Endothelial cell of umbilical vein (primary cell): ENCODE data around the gene DOCK1. TPM values are rescaled to one million over a fixed set of nuclear protein-coding genes. Genes with fewer than 3 reads are reported as not detected.

Experiments
- BruUV-seq: library from RNA; stranded (reverse); fragments of 400-500 nt; replicated peaks from 2 replicates; lab custom pipeline; 2021; lab: Mats Ljungman, UMichigan
- CTCF ChIA-PET: fragments of 300-600, 350-600 bp; sonication (Branson Sonifier 250); formaldehyde crosslinking; loops from one replicate; lab custom pipeline; 2021; ENCODE audit warnings: antibody characterized with exemption, inconsistent platforms; lab: Charles Lee
- POLR2A ChIA-PET: fragments of 300-600, 350-600 bp; sonication (Branson Sonifier 250); formaldehyde crosslinking; loops from one replicate; lab custom pipeline; 2021; ENCODE audit warnings: antibody characterized with exemption, inconsistent platforms; lab: Charles Lee
- DNase-seq: peaks from one replicate; pipeline ENCODE4 v3.0.0-alpha.2; 2011; ENCODE audit warnings: low read depth, low spot score
- FAIRE-seq: peaks from 2 replicates; lab custom pipeline; 2011; peaks lifted over from hg19 to GRCh38; lab: Jason Lieb, UNC
- H2AFZ ChIP-seq: 2 replicates; pipeline ENCODE4 v1.6.0; 2012; ENCODE audit warnings: low read depth, low read length, control low read depth, inconsistent platforms
- H3K27ac ChIP-seq: 2 replicates; pipeline ENCODE4 v1.5.1; 2011; ENCODE audit warnings: low read depth, mild to moderate bottlenecking, control low read depth, low read length, moderate library complexity; ENCODE audit not compliant: insufficient read depth
- H3K27me3 ChIP-seq, 2 experiments: 2 replicates each; pipeline versions ENCODE4 v1.6.0 to v1.6.1; 2011; ENCODE audit warnings: low read length in 2 of 2, mixed read lengths in 1 of 2; ENCODE audit not compliant: control insufficient read depth in 2 of 2, insufficient read depth in 2 of 2
- H3K36me3 ChIP-seq, 2 experiments: 2 replicates in 1 of 2; 3 replicates in 1 of 2; pipeline ENCODE4 v1.5.1; 2011; ENCODE audit warnings: low read length in 2 of 2, mild to moderate bottlenecking in 1 of 2, moderate library complexity in 1 of 2; ENCODE audit not compliant: control insufficient read depth in 2 of 2, insufficient read depth in 2 of 2; ENCODE audit errors: extremely low read depth in 1 of 2
- H3K4me1 ChIP-seq: 3 replicates; pipeline ENCODE4 v1.5.1; 2011; ENCODE audit warnings: mild to moderate bottlenecking, low read length; ENCODE audit not compliant: control insufficient read depth, insufficient read depth; ENCODE audit errors: extremely low read depth
- H3K4me2 ChIP-seq: 2 replicates; pipeline ENCODE4 v1.6.1; 2011; ENCODE audit warnings: low read length, control low read depth, mixed read lengths; ENCODE audit not compliant: insufficient read depth
- H3K4me3 ChIP-seq, 3 experiments: fragments of 200-600 bp in 1 of 3; sonication (generic), shearing (Covaris generic) in 1 of 3; replicated peaks in 1 of 3; 2 replicates each; pipeline ENCODE4 v1.5.1; 2011 to 2016; ENCODE audit warnings: control low read depth in 3 of 3, low read length in 3 of 3, mild to moderate bottlenecking in 2 of 3, inconsistent platforms in 1 of 3, low read depth in 1 of 3, moderate library complexity in 1 of 3; ENCODE audit not compliant: insufficient read depth in 1 of 3
- H3K79me2 ChIP-seq: 2 replicates; pipeline ENCODE4 v1.6.0; 2012; ENCODE audit warnings: low read length, inconsistent platforms; ENCODE audit not compliant: control insufficient read depth, insufficient read depth
- H3K9ac ChIP-seq: replicated peaks from 2 replicates; pipeline ENCODE3; 2011; ENCODE audit warnings: low read length, control low read depth; ENCODE audit not compliant: insufficient read depth; ENCODE audit errors: extremely low read depth
- H3K9me1 ChIP-seq: replicated peaks from 3 replicates; pipeline ENCODE4 v1.6.0; 2011; ENCODE audit warnings: mild to moderate bottlenecking, low read length; ENCODE audit not compliant: control insufficient read depth, insufficient read depth; ENCODE audit errors: extremely low read depth
- H3K9me3 ChIP-seq: replicated peaks from 2 replicates; pipeline ENCODE4 v1.5.1; 2012; ENCODE audit warnings: low read length, inconsistent platforms; ENCODE audit not compliant: control insufficient read depth, insufficient read depth
- H4K20me1 ChIP-seq: replicated peaks from 2 replicates; pipeline ENCODE3; 2011; ENCODE audit warnings: mild to moderate bottlenecking, low read length; ENCODE audit not compliant: control insufficient read depth, insufficient read depth; ENCODE audit errors: extremely low read depth
- CTCF ChIP-seq, 2 donors: IDR thresholded peaks; 1 replicate in 1 of 2; 2 replicates in 1 of 2; pipeline ENCODE4 v1.5.1; 2011; ENCODE audit warnings: low read length in 2 of 2, mild to moderate bottlenecking in 2 of 2, moderate library complexity in 2 of 2, control low read depth in 1 of 2, inconsistent platforms in 1 of 2, low read depth in 1 of 2; ENCODE audit not compliant: insufficient read depth in 1 of 2; ENCODE audit errors: extremely low read depth in 1 of 2
- EZH2 ChIP-seq: IDR thresholded peaks from 2 replicates; pipeline ENCODE4 v1.6.1; 2012; ENCODE audit warnings: borderline replicate concordance, low read depth, mild to moderate bottlenecking, moderate library complexity, low read length, inconsistent platforms; ENCODE audit not compliant: severe bottlenecking
- FOS ChIP-seq: IDR thresholded peaks from 2 replicates; pipeline ENCODE4 v1.6.1; 2011; ENCODE audit warnings: mild to moderate bottlenecking, low read length, moderate library complexity, borderline replicate concordance; ENCODE audit not compliant: insufficient read depth
- GATA2 ChIP-seq: IDR thresholded peaks from 2 replicates; pipeline ENCODE4 v1.7.0; 2011; ENCODE audit warnings: low read depth, mild to moderate bottlenecking, moderate library complexity, mixed read lengths, low read length; ENCODE audit not compliant: insufficient read length, insufficient read depth
- JUN ChIP-seq: IDR thresholded peaks from 2 replicates; pipeline ENCODE4 v1.6.1; 2011; ENCODE audit warnings: borderline replicate concordance, low read depth; ENCODE audit not compliant: insufficient read length, insufficient read depth
- MAX ChIP-seq: IDR thresholded peaks from 2 replicates; pipeline ENCODE4 v1.6.1; 2011; ENCODE audit not compliant: insufficient read depth, insufficient read length
- MYC ChIP-seq: IDR thresholded peaks from one replicate; pipeline ENCODE4 v1.6.1; 2011; ENCODE audit warnings: mild to moderate bottlenecking, low read depth, low read length
- POLR2A ChIP-seq: IDR thresholded peaks from 2 replicates; pipeline ENCODE4 v1.6.1; 2012; ENCODE audit warnings: low read depth, mild to moderate bottlenecking, control low read depth, low read length
- POLR2AphosphoS5 ChIP-seq: IDR thresholded peaks from 2 replicates; pipeline ENCODE4 v1.6.1; 2012; ENCODE audit warnings: low read depth, mild to moderate bottlenecking, control low read depth, low read length, moderate library complexity; ENCODE audit not compliant: insufficient read depth
- dilution Hi-C: fragments of 300-500 bp; cut with MboI; formaldehyde crosslinking; loops from one replicate; pipeline ENCODE4 v1.15.0; 2019; ENCODE audit warnings: low sequenced_read_pairs; ENCODE audit not compliant: extremely low pct_ligation_motif_present
- intact Hi-C: fragments of 100-400 bp; cut with micrococcal nuclease; formaldehyde crosslinking; loops from one replicate; pipeline ENCODE4 v1.10.0; 2022
- polyA plus RNA-seq, 4 experiments: library from polyadenylated mRNA; depleted of rRNA in 3 of 4; stranded (reverse) in 3 of 4; unstranded in 1 of 4; fragments of >200 nt; gene quantifications; 2 replicates each; pipeline versions ENCODE4 v1.2.1 to v1.2.3, GENCODE V29; 2011 to 2012; ENCODE audit warnings: missing spikeins in 1 of 4
- total RNA-seq: library from RNA; stranded (reverse); gene quantifications from 2 replicates; pipeline ENCODE4 v1.2.3, GENCODE V29; 2021

DOCK1 gene
- total and polyA plus RNA-seq, 2 donors (not counting 3 experiments of a cell fraction or from before 2014, with no cell fraction given), result 22.5 to 83.1 TPM

- H3K4me1 ChIP-seq, result no peaks in the 10 kb centered on the region
- peaks cover 3% of the 10 kb centered on the region for H4K20me1 ChIP-seq
- dilution Hi-C loops (no loop called here), intact Hi-C loops (no loop called here)
- DNase-seq, result no peak
- no peaks in the 10 kb centered on the region for H3K27me3 ChIP-seq
- H3K4me2 ChIP-seq, result no peak overlapping the region
- TF ChIP-seq POLR2AphosphoS5 (no peak), JUN (no peak), GATA2 (no peak), POLR2A (no peak), EZH2 (no peak), MYC (no peak), FOS (no peak), MAX (no peak), CTCF (IDR thresholded peaks at IDR 0.05; ENCODE audit: extremely low read depth in 1 of 2, insufficient read depth in 1 of 2, low read depth in 1 of 2, low read length in 2 of 2) (no peak)
- H3K36me3 ChIP-seq, result no peaks in the 10 kb centered on the region
- POLR2A ChIA-PET, result no interaction called here
- no peaks in the 10 kb centered on the region for H3K9me1 ChIP-seq
- FAIRE-seq, result no peak
- H3K9ac ChIP-seq, result no peak overlapping the region
- BruUV-seq, result no TSS peak
- no peak overlapping the region for H3K27ac ChIP-seq
- peaks cover 4% of the 10 kb centered on the region for H3K9me3 ChIP-seq
- no peak overlapping the region for H3K4me3 ChIP-seq
- H2AFZ ChIP-seq, result no peak overlapping the region
- CTCF ChIA-PET, result no interaction called here
- H3K79me2 ChIP-seq, result peaks cover 92% of the 10 kb centered on the region
Observed at GRCh38 chr10:126949161-126949503, 43.9 kb downstream of the DOCK1 start.
